Measurements from ENCODE around the gene CIDEB.
A peak's percentile ranks its signal among the peaks of the same experiment; 100 is the strongest.
"Not testable (repeated sequence)": the region's sequence is repeated elsewhere in the genome, so short reads cannot be mapped to it uniquely, and the experiment has no call there.

Gene CIDEB

GRCh38 chr14:24307575-24308341 is at the start of gene CIDEB:
Gene CIDEB (minus strand): TSS chr14:24307977. CDS start chr14:24307858, 119 bp downstream.
- DNase-seq: peak; percentile 57

DNA sequence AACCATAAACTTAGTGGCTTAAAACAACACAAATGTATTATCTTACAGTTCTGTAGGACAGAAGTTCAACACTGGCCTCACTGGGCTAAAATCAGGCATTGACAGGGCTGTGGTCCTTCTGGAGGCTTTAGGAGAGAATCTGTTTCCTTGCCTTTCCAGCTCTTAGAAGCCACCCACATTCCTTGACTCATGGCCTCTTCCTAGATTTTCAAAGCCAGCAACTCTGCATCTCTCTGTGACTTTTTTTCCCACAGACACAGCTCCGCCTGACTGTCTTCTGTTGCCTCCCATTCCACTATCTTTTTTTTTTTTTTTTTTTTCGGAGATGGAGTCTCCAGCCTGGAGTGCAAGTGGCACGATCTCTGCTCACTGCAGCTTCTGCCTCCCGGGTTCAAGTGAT is 48.4 kb upstream of the CIDEB start:
- DNase-seq: no peak

DNA sequence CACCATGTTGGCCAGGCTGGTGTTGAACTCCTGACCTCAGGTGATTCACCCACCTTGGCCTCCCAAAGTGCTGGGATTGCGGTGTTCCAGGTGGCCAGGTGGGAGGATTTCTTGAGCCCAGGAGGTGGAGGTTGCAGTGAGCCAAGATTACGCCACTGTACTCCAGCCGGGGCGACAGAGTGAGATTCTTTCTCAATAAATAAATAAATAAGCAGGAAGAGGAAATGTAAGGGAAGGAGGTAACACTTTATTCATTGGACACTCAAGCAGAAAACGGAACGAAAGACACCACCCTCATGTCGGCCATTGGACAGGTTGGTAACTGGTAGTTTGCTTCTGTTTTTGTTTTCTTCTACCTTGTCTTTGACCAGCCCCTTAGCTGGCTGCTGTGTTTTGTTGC is 47.2 kb upstream of the CIDEB start:
- no peak for DNase-seq

DNA sequence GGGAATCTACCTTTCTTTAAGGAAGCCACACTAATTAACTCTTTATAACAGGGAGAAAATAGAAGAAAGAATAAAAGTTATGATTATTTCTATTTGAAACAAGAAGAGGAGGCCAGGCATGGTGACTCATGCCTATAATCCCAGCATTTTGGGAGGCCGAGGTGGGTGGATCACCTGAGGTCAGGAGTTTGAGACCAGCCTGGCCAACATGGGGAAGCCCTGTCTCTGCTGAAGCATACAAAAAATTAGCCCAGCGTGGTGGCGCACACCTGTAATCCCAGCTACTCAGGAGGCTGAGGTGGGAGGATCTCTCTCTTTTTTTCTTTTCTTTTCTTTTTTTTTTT is 46.7 kb upstream of the CIDEB start:
- DNase-seq: not testable (repeated sequence)

DNA sequence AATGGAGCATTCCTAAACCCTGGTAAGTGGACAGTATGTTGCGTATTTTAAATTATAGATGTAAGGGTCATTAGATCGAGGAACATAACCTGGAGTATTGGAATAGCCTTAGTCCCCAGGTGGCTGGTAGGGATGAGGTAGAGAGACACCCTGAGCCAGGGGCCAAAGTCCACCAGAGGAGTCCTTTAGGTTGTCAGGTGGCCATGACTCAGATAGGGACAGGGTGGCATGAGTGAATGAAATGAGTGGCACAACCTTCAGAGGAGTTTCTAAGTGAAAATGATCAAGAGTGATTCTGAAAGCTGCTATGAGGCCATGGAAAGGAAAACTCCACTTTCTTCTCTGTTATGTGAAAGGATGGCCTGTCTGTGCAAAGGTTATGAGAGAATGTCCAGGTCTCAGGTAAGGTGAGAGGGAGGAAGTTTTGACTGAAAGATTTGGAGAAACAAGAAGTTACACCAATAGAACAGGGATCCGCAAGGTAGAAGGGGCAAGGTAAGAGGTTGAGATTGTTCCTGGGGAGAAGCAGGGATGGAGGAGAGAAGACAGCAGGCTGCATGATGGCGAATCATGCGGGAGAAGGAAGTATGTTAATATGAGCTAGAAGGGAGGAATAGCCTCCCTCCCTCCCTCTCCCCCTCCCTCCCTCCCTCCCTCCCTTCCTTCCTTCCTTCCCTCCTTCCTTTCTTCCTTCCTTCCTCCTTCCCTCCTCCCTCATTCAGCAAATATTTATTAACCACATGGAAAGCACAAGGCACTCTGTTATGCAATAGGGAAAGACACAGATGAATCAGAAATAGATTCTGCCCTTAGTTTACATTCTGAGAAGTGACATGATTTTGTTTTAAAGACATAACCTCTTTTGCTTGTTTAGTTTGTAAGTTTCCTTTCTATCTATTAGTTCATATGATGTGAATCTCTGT is 46.0 kb upstream of the CIDEB start:
- DNase-seq: no peak

DNA sequence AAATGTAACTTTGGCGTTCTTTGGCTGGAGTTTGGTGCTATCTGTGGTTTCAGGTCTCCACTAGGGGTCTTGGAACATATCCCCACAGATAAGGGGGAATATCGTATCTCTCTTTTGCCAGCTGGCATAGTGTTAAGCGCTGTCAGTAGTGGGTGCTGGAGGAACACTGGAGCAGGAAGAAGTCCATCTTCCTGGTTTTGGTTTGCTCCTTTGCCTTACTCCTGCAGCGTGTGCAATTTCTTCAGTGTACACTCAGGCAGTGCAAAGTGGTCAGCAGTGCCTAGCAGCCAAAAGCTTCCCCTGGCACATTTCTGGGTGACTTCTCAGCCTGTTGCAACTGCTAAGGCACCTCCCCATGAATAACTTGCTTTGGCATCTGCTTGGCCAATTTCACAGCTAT is 43.7 kb upstream of the CIDEB start:
- DNase-seq: no peak

DNA sequence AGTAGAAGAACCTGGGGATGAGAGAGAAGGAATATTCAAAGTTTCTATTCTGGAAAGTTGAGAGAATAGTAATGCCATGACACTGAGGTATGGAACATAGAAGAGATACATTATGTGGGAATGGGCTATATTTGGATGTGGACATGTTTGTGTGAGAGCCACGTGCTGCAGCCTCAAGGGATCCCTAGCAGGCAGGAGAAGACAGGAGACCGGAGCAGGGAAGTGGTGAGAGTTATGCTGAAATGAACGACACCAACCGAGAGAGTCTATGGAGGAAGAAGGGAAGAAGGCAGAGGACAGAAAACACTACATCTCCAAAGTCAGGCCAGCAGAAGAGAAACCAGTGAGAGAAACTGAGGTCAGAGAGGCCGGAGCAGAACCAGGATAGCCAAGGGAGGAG is 42.0 kb upstream of the CIDEB start:
- DNase-seq: no peak

GRCh38 chr14:24348186-24348585 is 40.4 kb upstream of the CIDEB start:
- DNase-seq: no peak

DNA sequence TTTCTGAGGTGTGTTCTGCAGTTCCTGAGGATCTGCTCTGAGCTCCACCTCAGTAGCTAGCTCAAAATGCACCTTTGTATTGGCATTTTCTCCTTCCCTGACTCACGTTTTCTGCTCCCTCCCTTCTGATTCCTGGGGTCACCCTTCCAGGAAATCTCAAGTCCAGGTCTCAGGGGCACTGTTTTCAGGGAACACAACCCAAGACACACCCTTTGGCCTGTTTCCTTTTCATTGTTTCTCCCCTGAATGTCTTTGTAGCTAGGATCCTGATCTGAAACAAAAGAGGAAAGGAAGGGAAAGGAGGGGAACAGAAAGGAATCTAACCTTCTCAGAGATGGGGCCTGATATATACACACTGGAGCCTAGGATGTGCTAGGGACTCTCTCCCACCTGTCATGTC is 39.4 kb upstream of the CIDEB start:
- DNase-seq: no peak

- DNase-seq: no peak
Observed at GRCh38 chr14:24343795-24344660, 36.3 kb upstream of the CIDEB start.

DNA sequence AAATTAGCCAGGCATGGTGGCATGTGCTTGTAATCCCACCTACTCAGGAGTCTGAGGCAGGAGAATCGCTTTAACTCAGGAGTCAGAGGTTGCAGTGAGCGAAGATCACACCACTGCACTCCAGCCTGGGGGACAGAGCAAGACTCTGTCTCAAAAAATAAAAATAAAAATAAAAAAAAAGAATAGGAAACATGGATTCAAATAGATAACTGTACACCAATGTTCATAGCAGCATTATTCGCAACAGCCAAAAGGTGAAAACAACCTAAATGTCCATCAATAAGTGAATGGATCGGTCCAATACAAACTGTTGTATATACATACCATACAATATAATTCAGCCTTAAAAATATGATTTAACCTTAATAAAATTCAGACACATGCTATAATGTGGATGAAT is 35.1 kb upstream of the CIDEB start:
- no peak for DNase-seq

DNA sequence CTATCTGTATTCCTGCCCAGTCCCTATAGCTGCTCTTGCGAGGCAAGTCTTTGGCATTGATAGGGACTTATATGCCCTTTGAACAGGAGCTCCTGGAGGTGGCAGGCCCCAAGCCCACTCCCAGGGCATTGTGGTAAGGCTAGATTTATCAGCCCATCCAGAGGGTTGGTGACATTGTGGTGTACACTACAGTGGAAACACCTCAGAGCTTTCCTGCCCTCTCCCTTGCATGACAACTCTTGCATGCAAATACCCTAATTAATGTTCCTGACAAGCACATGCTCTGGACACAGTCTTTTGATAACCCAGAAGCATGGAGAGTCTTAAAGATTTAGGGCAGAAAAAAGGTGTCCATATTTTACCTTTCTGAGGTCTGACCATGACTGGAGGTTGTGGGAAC is 32.8 kb upstream of the CIDEB start:
- DNase-seq: no peak

- peak; percentile 59 for DNase-seq
Observed at GRCh38 chr14:24339284-24340151, 31.7 kb upstream of the CIDEB start, which contains the start of gene RIPK3. Gene RIPK3 (minus strand): TSS chr14:24339991. CDS start chr14:24339826, 165 bp downstream.

- no peak for DNase-seq
Observed at GRCh38 chr14:24338843-24339242, 31.1 kb upstream of the CIDEB start.

- no peak for DNase-seq
Observed at GRCh38 chr14:24337824-24338175, 30.0 kb upstream of the CIDEB start.

GRCh38 chr14:24337144-24337823 is 29.5 kb upstream of the CIDEB start:
- DNase-seq: no peak

DNA sequence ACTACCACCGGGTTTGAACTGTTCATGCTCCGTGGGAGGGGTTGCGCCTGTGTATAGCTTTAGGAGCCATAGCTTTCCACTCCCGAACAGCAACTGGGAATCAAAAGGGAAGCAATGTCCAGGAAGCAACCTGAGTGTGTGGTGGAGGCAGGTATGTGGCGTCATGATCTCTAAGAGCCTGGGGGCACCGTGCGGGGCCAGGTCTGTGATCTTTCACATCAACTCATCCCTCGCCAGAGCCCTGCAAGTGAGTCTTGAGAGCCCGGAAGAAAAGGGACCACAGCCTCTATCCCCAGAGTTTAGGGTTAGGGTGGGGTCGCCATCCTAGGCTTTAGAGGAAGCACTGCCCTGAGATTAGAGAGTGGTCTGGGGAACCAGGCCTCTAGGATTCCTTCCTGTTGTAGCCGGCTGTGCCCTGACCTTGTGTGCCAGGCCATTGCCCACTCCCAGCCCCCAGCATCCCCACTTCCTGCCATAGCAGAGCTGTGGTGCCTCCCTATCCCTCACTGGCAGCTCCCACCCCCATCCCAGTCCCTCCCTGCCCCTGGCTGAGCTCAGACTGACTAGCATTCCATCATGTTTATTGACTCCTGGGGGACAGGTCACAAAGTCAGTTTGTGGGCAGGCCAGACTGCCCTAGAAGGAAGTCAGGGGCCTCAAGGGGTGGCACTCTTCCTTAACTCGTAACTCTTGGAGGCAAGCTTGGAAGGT is 27.8 kb upstream of the CIDEB start:
- DNase-seq: no peak

- DNase-seq: no peak
Observed at GRCh38 chr14:24334431-24335291, 26.9 kb upstream of the CIDEB start, which contains the start of gene ADCY4. Gene ADCY4 (minus strand): TSS chr14:24335071. CDS start chr14:24334652, 419 bp downstream.

DNA sequence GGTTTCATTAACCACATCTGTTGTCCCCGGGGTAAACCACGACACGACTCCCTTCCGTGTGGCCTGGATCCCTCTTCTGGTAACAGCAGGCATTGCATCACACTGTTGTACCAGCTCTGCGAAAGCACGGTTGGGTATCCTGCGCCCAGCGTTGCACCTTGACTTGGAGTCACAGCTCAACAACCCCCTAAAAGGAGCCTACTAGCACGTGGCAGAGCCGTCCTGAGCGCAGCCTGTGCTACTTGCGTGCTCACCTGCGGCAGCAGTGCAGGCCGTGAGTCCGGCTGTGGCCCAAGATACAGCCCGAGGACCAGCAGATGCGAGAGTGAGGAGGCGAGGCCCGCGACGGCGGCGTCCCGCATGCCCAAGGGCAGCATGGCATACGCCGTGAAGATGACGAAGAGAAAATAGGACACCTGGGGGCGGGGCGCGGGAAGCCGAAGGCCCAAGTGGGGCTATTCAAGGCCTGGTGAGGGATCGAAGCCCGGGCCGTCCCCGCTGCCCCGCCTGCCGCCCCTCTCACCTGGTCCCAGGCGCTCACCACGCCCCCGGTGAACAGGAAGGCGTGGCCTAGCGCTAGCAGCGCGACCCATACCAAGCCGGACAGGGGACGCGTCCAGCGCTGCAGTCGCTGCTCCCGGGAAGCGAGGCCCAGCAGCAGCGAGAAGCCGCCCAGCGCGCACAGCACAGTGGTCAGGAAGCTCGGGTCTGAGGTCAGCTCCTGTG is 24.7 kb upstream of the CIDEB start:
- DNase-seq: peak; percentile 87
